Measurements from ENCODE around the gene EVL. TPM values are rescaled to one million over a fixed set of nuclear protein-coding genes. Genes with fewer than 3 reads are reported as not detected.

EVL gene
- total and polyA plus RNA-seq, 2 of the 8 experiments (the other 6 are each of a cell fraction or from before 2014, with no cell fraction given) = 30.7 to 64.6 TPM

- Histone ChIP-seq H2BK5ac (ENCODE audit: low read depth, low read length) (no peak overlapping the region), H3K4me2 (ENCODE audit: insufficient read depth in 1 of 2, low read depth in 2 of 2, low read length in 2 of 2) (no peak overlapping the region), H3K79me1 (ENCODE audit: low read depth, low read length) (no peaks in the 10 kb centered on the region), H4K5ac (ENCODE audit: insufficient read length, low read depth, low read length) (no peak overlapping the region), H3K23ac (ENCODE audit: insufficient read length) (no peak overlapping the region), H2BK120ac (replicated peaks; ENCODE audit: low read depth, low read length) (no peak overlapping the region), H4K8ac (ENCODE audit: extremely low read depth, insufficient read depth, low read length) (no peak overlapping the region), H2BK20ac (ENCODE audit: low read length) (no peak overlapping the region), H2AFZ (ENCODE audit: low read length) (no peak overlapping the region), H4K91ac (replicated peaks; ENCODE audit: insufficient read length, low read length) (no peak overlapping the region), H3K27ac (ENCODE audit: low read depth, low read length) (no peak overlapping the region), H4K20me1 (replicated peaks in 1 of 2; ENCODE audit: control insufficient read depth in 1 of 2, insufficient read depth in 2 of 2, low read length in 2 of 2) (peaks cover 0 to 2% of the 10 kb centered on the region in 2 experiments), H3K23me2 (ENCODE audit: low read depth, low read length) (no peaks in the 10 kb centered on the region), H3K79me2 (ENCODE audit: control insufficient read depth in 1 of 2, insufficient read depth in 2 of 2, low read length in 2 of 2) (no peaks in the 10 kb centered on the region; a peak in 1 of 4 replicates), H2BK12ac (ENCODE audit: low read depth, low read length) (peak overlapping the region; percentile 68; the same call in 1 of the 2 replicates), H3K36me3 (ENCODE audit: control insufficient read depth in 2 of 4, insufficient read depth in 4 of 4, low read length in 3 of 4) (no peaks in the 10 kb centered on the region; a peak in 1 of 8 replicates), H3K9me3 (ENCODE audit: insufficient read depth in 2 of 2, low read depth in 1 of 2, low read length in 1 of 2) (no peaks in the 10 kb centered on the region), H3K9ac (replicated peaks in 1 of 4; ENCODE audit: extremely low read depth in 1 of 4, low read depth in 3 of 4, low read length in 3 of 4) (no peak overlapping the region), H3K56ac (replicated peaks; ENCODE audit: insufficient read length, low read depth, low read length) (no peak overlapping the region), H3K4me1 (replicated peaks in 1 of 4; ENCODE audit: control insufficient read depth in 3 of 4, insufficient read depth in 4 of 4, low read length in 3 of 4) (peaks cover 0 to 8% (median 3%) of the 10 kb centered on the region in 4 experiments; a peak in 4 of 7 replicates), H3K27me3 (replicated peaks in 1 of 4; ENCODE audit: control insufficient read depth in 3 of 4, extremely low read depth in 1 of 4, insufficient read depth in 3 of 4, low read length in 3 of 4) (peaks cover 0 to 2% (median 1%) of the 10 kb centered on the region in 4 experiments; a peak in 5 of 7 replicates), H2AK5ac (ENCODE audit: low read depth, low read length) (no peak overlapping the region), H2BK15ac (ENCODE audit: low read length) (no peak overlapping the region), H3K4ac (replicated peaks; ENCODE audit: insufficient read length, low read depth, low read length) (no peak overlapping the region), H3K4me3 (ENCODE audit: extremely low read depth in 1 of 4, insufficient read depth in 2 of 4, low read depth in 3 of 4, low read length in 4 of 4) (no peak overlapping the region), H3K14ac (ENCODE audit: insufficient read length) (no peak overlapping the region), H3K18ac (ENCODE audit: extremely low read depth, low read length) (no peak overlapping the region)
- WGBS, 2 experiments (ENCODE audit: extremely low coverage in 1 of 2, insufficient coverage in 1 of 2, insufficient read length in 1 of 2, insufficient replicate concordance in 2 of 2, low coverage in 1 of 2, low lambda C conversion rate in 2 of 2, missing lambda C conversion rate in 1 of 2) = 94% methylated on average over 7 of the region's 10 CpGs; no CpG with 5 or more reads in 1 of the 2 experiments
- ChIA-PET POLR2A (ENCODE audit: partially characterized antibody) (no interaction called here), CTCF (ENCODE audit: partially characterized antibody) (interaction anchor here (1.0 to 19.5 kb wide), 6 partner anchors 10 to 168 kb away, joined by 3 to 307 read pairs (median 4); no protein-coding TSS in a partner anchor)
- TF ChIP-seq EZH2 (IDR thresholded peaks at IDR 0.05; ENCODE audit: low read depth, low read length, severe bottlenecking) (no peak), GTF2F1 (IDR thresholded peaks at IDR 0.05; ENCODE audit: borderline replicate concordance, low read depth, low read length) (no peak), EP300 (IDR thresholded peaks at IDR 0.05; ENCODE audit: borderline replicate concordance in 1 of 2, low read depth in 2 of 2, low read length in 2 of 2) (no peak), RAD21 (IDR thresholded peaks at IDR 0.05 in 1 of 2, conservative IDR thresholded peaks at IDR 0.05 in 1 of 2; ENCODE audit: low read depth in 2 of 2, low read length in 2 of 2) (no peak), SIN3A (conservative IDR thresholded peaks at IDR 0.05 in 1 of 2, IDR thresholded peaks at IDR 0.05 in 1 of 2; ENCODE audit: low read depth in 1 of 2, low read length in 2 of 2) (no peak), SIRT6 (IDR thresholded peaks at IDR 0.05; ENCODE audit: low read length) (no peak), POLR2A (IDR thresholded peaks at IDR 0.05; ENCODE audit: control extremely low read depth in 1 of 2, low read depth in 2 of 2, low read length in 2 of 2) (no peak), SAP30 (IDR thresholded peaks at IDR 0.05; ENCODE audit: insufficient read depth, insufficient replicate concordance, low read length) (no peak), GABPA (IDR thresholded peaks at IDR 0.05; ENCODE audit: borderline replicate concordance, insufficient read depth, low read length) (no peak), SP1 (IDR thresholded peaks at IDR 0.05; ENCODE audit: low read depth, low read length) (no peak), TCF12 (IDR thresholded peaks at IDR 0.05; ENCODE audit: low read depth, low read length) (no peak), JUN (IDR thresholded peaks at IDR 0.05; ENCODE audit: low read depth, low read length) (no peak)
- DNase-seq (ENCODE audit: low read depth in 1 of 2, low spot score in 2 of 2) (no peak), FAIRE-seq (no peak)
These were observed 86.9 kb downstream of the EVL start for GRCh38 chr14:100152091-100152490.

All from H1 (cell line).